Muscle layer of colon (tissue), 2 donors: ENCODE measurements around the gene SCUBE1.
"Not testable (repeated sequence)": the region's sequence is repeated elsewhere in the genome, so short reads cannot be mapped to it uniquely, and the experiment has no call there.

Experiments used
- H3K27ac ChIP-seq: one replicate; pipeline ENCODE4 v1.7.0; 2013; ENCODE audit warnings: low read depth, mild to moderate bottlenecking, low read length, moderate library complexity
- H3K27me3 ChIP-seq, 2 donors: one replicate each; pipeline ENCODE4 v1.7.0; 2013; ENCODE audit warnings: low read length in 2 of 2, mild to moderate bottlenecking in 2 of 2; ENCODE audit not compliant: insufficient read depth in 2 of 2, control insufficient read depth in 1 of 2
- H3K36me3 ChIP-seq: one replicate; pipeline ENCODE4 v1.7.0; 2013; ENCODE audit warnings: mild to moderate bottlenecking, low read length; ENCODE audit not compliant: insufficient read depth
- H3K4me1 ChIP-seq: one replicate; pipeline ENCODE4 v1.7.0; 2013; ENCODE audit warnings: mild to moderate bottlenecking, low read length; ENCODE audit not compliant: insufficient read depth
- H3K4me3 ChIP-seq, 2 donors: one replicate each; pipeline ENCODE4 v1.7.0; 2013; ENCODE audit warnings: low read length in 2 of 2, low read depth in 1 of 2, mild to moderate bottlenecking in 1 of 2, moderate library complexity in 1 of 2
- H3K9ac ChIP-seq: one replicate; pipeline ENCODE4 v1.7.0; 2013; ENCODE audit warnings: low read length
- H3K9me3 ChIP-seq: one replicate; pipeline ENCODE4 v1.7.0; 2013; ENCODE audit warnings: mild to moderate bottlenecking, low read length
- donor health status: abdominal sarcoma.
- donor health status: Adenocarcinoma of cecum.

Gene SCUBE1

DNA sequence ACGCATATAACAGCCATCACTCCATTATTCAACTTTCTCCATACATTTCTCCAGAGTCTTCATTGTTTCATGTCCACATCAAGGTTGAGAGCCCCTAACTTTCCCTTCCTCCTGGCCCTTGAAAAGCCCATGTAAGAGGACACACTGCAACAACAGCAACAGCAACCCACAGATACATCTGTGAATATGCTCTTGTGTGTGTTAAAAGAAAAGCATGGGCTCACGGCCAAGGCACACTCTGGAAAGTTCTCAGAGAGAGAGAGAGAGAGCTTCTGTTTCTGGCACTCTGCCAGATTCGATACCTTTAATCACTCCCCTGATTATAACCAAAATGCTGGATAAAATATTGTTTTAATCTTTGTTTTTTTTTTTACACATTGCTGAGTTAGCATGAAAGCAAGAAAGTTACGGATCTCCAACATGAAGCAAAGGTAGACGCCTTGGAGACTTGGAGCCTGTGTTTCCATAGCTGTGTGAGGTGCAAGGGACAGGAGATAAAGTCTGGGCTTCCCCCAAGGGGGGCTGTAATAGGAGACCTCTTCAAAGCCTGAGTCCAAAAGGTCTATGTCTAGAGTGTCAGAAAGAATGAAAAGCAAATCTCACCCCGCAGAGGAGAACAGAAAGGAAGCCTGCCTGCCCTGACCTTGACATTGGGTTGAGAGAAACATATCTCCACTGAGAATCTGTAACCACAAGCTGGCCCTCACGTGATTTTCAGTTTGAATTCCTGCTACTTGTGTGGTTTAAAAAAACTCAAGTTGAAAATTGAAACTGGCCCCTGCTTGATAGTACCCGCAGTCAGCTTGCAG is 34.9 kb upstream of the SCUBE1 start:
- H3K4me3 ChIP-seq: no peak overlapping the region
- peaks cover 0 to 3% of the 10 kb centered on the region in 2 donors for H3K27me3 ChIP-seq
- no peaks in the 10 kb centered on the region for H3K4me1 ChIP-seq
- no peak overlapping the region for H3K27ac ChIP-seq
- H3K9ac ChIP-seq: no peak overlapping the region
- no peaks in the 10 kb centered on the region for H3K36me3 ChIP-seq
- no peaks in the 10 kb centered on the region for H3K9me3 ChIP-seq

DNA sequence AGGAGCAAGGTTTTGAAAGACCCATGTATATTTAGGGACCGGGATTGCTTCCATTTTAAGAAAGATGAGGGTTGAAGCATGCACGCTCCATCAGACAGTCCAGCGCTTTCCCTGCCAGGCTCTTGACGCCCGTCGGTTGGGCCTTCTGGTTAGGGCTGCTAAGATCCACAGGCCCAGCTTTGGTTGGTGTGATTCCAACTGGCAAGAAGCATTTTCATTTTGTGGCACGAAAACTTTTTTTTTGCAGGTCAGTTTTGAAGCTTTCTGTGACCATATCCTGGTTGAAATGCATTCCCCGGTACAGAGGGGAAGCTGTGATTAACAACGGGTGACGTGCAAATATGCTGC is 34.4 kb upstream of the SCUBE1 start:
- Histone ChIP-seq H3K9ac (no peak overlapping the region), H3K27me3 (peaks cover 0 to 3% of the 10 kb centered on the region in 2 donors), H3K36me3 (no peaks in the 10 kb centered on the region), H3K27ac (no peak overlapping the region), H3K4me1 (no peaks in the 10 kb centered on the region), H3K9me3 (no peaks in the 10 kb centered on the region), H3K4me3 (no peak overlapping the region)

DNA sequence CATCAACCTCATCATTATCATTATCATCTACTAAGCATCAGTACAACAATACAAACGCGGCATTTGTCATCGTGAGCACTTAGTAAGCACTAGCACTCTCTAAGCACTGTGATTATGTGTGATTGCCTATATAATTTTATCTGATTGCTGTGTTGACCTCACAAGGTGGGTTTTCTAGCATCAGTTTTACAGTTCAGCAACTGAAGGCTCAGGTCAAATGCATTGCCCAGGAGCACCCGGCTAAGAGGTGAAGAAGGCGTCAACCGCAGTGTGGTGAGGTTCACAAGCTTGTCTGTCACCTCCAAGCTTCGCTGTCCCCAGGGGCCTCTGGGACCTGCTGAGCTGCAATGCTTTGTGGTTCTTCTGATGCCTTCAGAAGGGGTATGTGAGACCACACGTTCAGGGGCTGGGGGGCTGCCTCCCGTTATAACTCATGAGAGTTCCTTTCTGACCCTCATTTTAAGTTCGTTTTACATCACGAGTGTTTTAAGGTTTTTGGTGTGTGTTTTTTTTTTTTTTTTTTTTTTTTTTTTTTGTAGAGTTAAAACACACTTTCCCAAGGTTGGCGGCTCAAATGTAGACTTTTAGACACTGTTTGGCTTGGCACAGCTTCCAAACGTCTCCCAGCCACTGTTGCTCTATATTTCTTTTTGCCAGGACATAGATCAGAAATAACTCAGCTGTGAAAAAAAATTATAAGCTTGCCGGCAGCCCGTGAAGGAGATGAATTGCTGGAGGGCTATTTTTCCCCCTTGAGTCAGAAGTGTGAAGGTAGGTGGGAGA is 33.8 kb upstream of the SCUBE1 start:
- Histone ChIP-seq H3K36me3 (no peaks in the 10 kb centered on the region), H3K4me3 (no peak overlapping the region), H3K9ac (no peak overlapping the region), H3K27me3 (peaks cover 0 to 3% of the 10 kb centered on the region in 2 donors), H3K9me3 (no peaks in the 10 kb centered on the region), H3K27ac (no peak overlapping the region), H3K4me1 (no peaks in the 10 kb centered on the region)

DNA sequence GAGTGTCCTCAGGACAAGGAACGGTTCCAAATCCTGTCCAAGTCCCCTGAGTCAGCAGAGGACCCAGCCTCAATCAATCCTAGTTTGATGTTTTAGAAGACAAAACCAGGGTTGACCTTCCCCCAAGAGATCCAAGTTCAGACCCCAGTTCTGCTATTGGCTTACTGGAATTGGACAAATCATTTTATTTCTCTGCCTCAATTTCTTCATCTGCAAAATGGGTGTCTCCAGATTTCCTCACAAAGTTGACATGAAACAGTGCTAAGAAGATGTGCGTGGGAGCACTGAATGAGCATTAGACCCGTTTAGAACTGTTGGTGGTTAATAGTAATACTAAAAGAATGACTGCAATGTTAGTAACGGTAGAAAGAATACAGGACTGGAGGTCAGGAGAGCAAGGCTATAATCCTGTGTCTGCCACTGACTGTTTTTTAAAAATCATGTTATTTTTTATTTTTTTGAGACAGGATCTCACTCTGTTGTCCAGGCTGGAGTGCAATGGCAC is 32.8 kb upstream of the SCUBE1 start:
- Histone ChIP-seq H3K4me1 (no peaks in the 10 kb centered on the region), H3K27me3 (peaks cover 0 to 8% of the 10 kb centered on the region in 2 donors), H3K9ac (no peak overlapping the region), H3K9me3 (no peaks in the 10 kb centered on the region), H3K36me3 (no peaks in the 10 kb centered on the region), H3K4me3 (no peak overlapping the region), H3K27ac (no peak overlapping the region)

DNA sequence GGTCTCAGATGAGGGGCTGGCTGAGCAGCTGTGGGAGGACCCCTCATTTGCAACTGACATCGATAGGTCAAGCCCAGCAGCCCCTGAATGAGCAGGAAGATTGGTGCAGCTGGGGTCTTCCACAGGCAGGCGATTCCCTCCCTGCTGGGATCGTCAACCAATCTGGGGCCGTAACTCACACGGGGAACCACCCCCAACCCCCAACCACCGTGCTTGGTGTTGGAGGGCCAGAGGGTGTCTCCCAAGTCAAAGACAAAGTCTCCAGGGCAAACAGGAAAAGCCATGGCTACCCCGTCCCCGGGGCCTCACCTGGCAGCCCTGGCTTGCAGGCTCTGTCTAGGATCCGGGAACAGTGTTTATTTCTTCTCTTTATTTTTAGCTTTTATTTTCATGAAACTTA is 26.9 kb upstream of the SCUBE1 start:
- no peak overlapping the region for H3K27ac ChIP-seq
- H3K9me3 ChIP-seq: no peaks in the 10 kb centered on the region
- H3K4me1 ChIP-seq: no peaks in the 10 kb centered on the region
- H3K27me3 ChIP-seq: peaks cover 0 to 16% of the 10 kb centered on the region in 2 donors
- no peak overlapping the region for H3K4me3 ChIP-seq
- no peak overlapping the region for H3K9ac ChIP-seq
- no peaks in the 10 kb centered on the region for H3K36me3 ChIP-seq

DNA sequence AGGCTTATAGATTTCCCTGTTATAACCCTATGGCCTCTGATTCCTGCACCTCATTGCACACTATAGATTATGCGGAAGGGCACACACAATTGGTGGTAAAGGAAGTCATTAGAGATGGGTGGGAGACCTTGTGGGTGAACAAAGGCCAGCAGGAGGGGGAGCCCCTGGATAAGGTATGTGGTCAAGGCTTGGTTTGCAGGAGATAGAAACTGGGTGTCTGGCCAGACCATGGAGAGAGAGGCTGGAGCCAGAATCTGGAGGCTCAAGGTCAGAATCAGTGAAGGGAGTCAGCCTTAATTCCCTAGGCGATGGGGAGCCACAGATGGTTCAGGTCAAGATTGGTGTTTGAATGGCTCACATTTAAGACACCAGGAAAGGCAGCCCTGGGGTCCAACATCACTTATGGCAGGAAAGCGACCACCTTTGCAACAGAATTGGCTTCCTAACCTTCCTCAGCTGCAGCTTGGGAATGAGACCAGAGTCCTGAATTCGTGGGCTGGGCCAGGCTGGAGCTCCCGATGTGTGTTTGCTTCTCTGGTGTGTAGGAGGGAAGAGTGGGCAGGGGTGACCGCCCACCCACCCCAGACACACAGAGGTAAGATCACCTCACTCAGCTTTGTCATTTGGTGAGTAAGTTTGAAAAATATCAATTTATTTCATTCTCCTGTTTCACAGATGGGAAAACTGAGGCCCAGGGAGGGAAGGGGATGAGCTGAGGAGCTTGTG is 22.7 kb upstream of the SCUBE1 start:
- H3K36me3 ChIP-seq: no peaks in the 10 kb centered on the region

DNA sequence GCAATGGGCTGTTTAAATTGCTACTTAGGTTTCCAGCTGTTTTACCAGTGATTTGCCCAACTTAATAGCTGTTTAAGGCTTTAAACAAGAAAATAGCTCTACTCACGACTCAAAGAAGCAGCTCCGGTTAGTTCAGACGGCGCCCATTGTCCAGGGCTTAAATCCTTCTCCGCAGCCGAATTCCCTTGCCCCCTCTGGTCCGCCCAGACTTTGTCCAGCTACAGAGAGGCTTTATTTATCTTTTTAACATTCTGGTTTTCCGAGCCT is 20.9 kb upstream of the SCUBE1 start:
- no peak overlapping the region for H3K27ac ChIP-seq
- peaks cover 0 to 4% of the 10 kb centered on the region in 2 donors for H3K27me3 ChIP-seq
- H3K4me1 ChIP-seq: no peaks in the 10 kb centered on the region

More for the DNA sequence above, 22.7 kb upstream of the SCUBE1 start:
- Histone ChIP-seq H3K27me3 (peaks cover 0 to 10% of the 10 kb centered on the region in 2 donors), H3K9me3 (no peaks in the 10 kb centered on the region), H3K9ac (no peak overlapping the region), H3K27ac (no peak overlapping the region), H3K4me1 (no peaks in the 10 kb centered on the region), H3K4me3 (no peak overlapping the region)

DNA sequence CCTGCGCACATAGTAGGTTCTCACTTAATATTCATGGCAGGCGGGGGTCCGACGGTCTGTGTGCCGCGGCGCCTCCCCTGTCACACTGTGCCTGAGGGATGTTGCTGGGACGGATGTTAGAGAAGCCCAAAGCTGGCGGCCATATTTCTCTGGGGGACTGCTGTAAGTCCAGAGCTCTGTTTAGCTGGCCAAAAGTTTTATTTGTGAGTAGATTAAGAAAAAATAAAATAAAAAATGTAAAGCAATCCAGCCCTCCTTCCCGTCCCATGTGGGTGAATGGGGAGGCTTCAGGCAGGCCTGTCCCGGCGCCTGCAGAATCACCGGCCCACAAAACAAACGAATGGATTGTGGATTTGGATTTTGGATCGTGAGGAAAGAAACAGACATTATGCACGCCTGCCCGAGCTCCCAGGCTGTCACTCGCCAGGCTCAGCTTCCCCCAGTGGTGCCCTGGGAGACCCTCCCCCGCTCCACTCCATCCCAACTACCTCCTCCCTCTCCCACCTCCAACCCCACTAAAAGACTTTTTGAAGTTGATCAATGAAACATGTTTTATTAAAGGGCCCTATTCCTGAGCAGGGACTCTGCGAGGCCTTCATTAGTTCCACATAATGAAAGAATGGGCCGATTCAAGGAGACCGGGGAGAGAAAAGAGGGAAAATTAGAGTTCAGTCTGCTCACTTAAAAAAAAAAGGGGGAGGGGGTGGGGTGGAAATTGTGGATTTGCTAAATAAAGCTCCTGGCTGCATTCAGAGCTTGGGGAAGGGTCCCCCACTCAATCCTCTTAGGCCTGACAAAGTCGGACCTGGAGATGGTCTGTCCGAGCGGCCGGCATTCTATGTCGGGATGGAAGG is 20.4 kb upstream of the SCUBE1 start:
- no peaks in the 10 kb centered on the region for H3K4me1 ChIP-seq
- no peaks in the 10 kb centered on the region for H3K36me3 ChIP-seq

More for the DNA sequence above, 20.9 kb upstream of the SCUBE1 start:
- Histone ChIP-seq H3K9me3 (no peaks in the 10 kb centered on the region), H3K9ac (no peak overlapping the region), H3K36me3 (no peaks in the 10 kb centered on the region), H3K4me3 (no peak overlapping the region)

DNA sequence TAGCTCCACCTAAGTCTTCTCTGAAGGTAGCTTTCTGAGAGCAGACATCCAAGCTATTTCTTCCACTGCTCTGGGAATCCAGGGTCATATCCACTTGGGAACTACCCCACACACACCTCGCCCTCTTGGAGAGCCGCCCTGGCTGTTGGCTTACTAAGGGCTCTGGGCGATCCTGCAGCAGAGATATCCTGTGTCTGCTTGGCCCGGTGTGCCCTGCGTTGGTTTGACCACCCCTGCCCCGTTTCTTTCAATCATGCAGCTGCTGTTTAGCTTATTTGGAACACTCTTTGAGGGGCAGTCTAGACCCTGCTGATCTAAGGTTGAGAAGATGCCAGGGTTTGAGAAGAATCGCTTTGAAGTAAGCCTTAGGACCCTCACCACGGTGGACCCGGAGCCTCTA is 17.4 kb upstream of the SCUBE1 start:
- Histone ChIP-seq H3K4me1 (no peaks in the 10 kb centered on the region), H3K4me3 (no peak overlapping the region), H3K36me3 (no peaks in the 10 kb centered on the region), H3K27me3 (peaks cover 0 to 4% of the 10 kb centered on the region in 2 donors), H3K9ac (no peak overlapping the region), H3K9me3 (no peaks in the 10 kb centered on the region), H3K27ac (no peak overlapping the region)

More for the DNA sequence above, 20.4 kb upstream of the SCUBE1 start:
- H3K27ac ChIP-seq: no peak overlapping the region
- no peak overlapping the region for H3K4me3 ChIP-seq
- peaks cover 0 to 4% of the 10 kb centered on the region in 2 donors for H3K27me3 ChIP-seq
- H3K9me3 ChIP-seq: no peaks in the 10 kb centered on the region
- no peak overlapping the region for H3K9ac ChIP-seq

DNA sequence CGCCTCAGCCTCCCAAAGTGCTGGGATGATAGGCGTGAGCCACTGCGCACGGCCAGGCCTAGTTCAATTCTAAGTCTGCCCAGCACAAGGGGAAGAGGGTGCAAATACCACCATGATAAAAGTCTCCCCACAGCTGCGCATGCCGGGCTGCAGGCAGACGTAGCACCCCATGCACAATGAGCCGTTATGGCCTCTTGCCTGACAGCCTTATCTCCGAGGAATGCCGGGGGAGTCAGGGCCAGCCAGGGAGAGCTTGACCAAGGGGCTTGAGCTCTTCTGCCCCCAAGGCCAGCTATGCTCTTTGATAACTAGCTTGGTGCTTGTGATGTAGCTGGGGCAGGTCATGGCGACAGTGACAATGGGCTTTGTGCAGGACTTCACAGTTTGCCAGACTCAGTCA is 13.7 kb upstream of the SCUBE1 start:
- H3K4me1 ChIP-seq: no peaks in the 10 kb centered on the region
- H3K9ac ChIP-seq: no peak overlapping the region
- H3K27me3 ChIP-seq: peaks cover 0 to 4% of the 10 kb centered on the region in 2 donors
- H3K9me3 ChIP-seq: no peaks in the 10 kb centered on the region
- H3K36me3 ChIP-seq: no peaks in the 10 kb centered on the region
- H3K27ac ChIP-seq: no peak overlapping the region
- H3K4me3 ChIP-seq: no peak overlapping the region

DNA sequence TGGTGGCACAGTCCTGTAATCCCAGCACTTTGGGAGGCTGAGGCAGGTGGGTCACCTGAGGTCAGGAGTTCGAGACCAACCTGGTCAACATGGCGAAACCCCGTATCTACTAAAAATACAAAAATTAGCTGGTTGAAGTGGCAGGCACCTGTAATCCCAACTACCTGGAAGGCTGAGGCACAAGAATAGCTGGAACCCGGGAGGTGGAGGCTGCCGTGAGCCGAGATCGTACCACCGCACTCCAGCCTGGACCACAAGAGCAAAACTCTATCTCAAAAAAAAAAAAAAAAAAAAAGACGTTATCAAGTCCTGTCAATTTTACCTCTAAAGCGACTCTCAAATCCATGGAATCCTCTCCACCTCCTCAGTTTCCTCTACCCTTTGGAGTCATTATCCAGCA is 12.5 kb upstream of the SCUBE1 start:
- H3K9ac ChIP-seq, H3K4me1 ChIP-seq, H3K4me3 ChIP-seq, H3K36me3 ChIP-seq, H3K27ac ChIP-seq, H3K27me3 ChIP-seq, H3K9me3 ChIP-seq: not testable (repeated sequence)
